CD4-positive, alpha-beta T cell treated with Interferon gamma for 1 hour (primary cell): ENCODE results near the gene TPCN2.

Experiments used
- DNase-seq: peaks from one replicate; pipeline ENCODE4 v3.0.0-alpha.2; 2020

The TPCN2 gene

DNA sequence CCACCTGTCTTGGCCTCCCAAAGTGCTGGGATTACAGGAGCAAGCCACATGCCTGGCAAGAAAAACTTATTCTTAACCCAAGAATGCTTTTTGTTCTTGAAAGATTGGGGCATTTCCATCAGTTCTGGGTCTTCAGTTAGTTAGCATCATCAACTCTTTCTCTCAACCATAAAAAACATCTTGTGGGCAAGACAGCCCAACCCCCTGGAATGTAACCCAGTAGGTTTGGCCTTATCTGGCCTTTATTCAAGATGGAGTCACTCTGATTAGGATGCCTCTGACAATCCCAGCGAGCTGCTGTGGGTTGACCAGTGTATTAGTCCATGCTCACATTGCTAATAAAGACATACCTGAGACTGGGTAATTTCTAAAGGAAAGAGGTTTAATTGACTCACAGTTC is 9.2 kb upstream of the TPCN2 start:
- DNase-seq: no peak

DNA sequence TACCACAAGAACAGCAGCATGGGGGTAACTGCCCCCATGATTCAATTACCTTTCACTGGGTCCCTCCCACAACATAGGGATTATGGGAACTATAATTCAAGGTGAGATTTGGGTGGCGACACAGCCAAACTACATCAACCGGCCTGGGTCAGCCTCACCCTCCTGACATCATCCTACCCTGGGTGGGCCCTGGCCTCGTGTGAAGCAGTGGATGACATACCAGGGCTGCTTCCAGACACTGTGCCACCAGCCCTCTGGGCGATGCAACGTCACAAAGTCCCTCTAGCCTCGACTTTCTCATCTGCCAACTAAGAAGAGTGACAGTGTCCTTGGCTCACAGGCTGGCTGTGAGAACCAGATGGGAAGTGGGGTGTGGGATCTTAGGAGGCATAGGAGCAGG is 8.7 kb upstream of the TPCN2 start:
- no peak for DNase-seq

DNA sequence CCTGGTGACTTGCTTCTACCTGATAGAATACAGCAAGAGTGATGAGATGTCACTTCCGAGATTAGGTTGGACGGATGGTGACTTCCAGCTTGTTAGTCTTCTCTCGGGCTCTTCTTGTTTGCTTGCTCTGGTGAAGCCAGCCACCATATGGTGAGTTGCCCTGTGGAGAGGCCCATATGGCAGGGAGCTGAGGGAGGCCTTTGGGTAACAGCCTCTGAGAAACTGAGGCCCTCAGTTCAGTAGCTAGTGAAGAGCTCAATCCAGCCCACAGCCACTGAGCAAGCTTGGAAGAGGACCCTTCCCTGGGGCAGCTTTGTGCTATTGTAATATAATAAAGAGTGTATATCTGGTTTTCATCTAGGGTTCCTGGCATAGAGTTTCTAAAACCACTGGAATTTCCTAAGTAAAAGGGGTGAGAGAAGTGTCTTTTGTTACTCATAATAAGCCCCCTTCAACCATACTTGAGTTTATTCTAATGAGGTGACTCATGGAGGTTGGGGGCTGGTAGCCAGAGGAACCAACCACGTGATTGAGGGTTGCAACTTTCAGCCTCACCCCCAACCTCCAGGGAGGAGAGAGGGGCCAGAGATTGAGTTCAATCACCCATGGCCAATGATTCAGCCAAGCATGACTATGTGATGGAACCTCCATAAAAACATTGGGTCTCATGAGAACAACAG is 8.0 kb upstream of the TPCN2 start:
- DNase-seq: no peak

DNA sequence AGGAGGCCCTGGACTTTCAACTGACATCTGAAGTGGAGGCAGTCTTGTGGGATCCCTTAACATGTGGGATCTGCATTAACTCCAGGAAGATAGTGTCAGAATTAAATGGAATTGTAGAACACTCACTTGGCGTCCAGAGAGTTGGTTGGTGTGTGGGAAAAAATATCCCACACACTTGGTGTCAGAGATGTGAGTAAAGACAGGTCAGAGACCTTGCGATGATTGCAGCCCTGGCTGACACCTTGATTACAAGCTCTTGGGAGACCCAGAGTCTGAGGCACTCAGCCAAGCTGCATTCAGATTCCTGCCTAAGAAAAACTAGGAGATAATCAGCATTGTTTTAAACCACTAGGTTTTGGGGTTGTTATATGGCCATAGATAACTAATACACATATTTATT is 7.2 kb upstream of the TPCN2 start:
- no peak for DNase-seq

DNA sequence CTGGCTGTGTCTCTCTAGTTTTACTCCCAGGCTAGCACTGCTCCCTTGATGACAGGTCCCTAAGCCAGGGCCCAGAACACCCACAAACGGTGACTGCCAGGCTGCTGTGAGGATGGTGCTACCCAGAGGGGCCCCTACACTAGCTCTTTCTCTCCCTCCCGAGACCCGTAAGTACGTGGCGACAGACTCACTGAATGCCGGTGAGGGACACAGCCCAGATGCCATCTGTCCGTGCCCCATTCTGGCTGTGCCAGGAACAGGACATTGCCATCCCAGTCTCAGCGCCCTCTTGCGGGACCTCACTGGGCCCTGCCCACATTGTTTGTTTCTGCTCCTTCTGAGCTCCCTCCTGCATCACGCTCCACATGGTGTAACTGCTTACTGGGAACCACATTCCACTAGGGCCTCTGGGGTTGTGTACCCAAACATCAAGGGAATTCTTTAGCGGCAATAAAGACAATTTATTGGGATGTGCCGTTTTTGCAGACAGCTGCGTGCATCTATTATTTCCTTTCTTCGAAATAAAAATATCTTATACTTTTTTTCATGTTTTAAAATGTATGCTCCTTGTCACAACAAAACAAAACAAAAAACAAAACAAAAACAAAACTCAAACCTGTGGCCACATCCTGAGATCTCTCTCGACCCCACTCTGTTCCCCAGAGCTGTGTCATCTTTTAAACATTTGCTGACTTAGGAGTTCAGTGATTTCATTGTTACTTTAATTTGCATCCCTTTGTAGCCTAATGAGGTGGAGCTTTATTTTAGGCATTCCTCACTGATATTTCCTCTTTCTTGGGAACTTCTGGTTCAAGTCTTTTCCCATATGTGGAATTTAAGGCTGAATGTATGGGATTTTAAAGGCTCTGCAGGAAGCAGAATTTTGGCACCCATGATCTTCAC is 4.4 kb upstream of the TPCN2 start:
- DNase-seq: peak; percentile 16

DNA sequence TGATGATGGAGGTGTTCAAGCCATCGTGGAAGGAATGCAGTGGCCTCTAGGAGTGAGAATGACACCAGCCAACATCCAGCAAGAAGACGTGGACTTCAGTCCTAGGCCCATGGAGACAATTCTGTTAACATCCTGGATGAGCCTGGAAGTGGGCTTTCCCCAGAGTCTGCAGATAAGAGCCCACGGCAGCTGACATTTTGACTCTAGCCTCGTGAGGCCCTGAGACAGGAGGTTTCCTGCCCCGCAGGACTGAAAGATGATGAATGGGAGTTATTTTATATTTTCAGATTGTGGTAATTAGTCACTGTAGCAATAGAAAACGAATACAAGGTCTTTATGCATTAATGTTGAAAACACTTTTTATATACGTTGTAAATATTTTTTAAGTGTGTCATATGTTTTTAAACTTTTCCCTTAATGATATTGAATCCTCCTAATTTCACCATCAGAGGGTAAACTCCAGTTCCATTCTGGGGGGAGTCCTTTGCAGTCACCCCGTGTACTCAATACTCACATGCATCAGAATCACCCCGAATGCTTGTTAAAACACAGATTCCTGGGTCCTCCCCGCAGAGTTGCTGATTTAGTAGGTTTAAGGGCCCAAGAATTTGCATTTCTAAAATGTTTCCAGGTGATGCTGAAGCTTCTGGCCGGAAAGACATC is 570 bp upstream of the TPCN2 start:
- DNase-seq: no peak

DNA sequence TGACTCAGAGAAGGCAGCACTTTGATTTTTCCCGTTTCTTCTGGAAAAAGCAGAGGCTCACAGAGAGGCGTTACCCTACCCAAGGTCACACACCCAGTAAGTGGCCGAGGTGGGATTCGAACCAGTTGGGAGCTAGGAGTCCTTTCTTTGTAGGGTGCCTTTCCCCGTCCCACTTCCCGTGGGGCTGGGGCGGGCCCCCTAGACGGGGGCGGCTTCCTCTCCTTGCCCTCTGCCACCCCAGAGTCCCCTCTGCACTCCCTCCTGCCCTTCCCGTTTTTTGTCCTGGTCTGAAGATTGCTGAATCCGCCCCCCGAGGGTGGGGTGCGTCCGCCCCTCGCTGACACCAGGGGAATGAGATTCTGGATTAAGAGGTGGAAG is 747 bp downstream of the TPCN2 start:
- DNase-seq: peak; percentile 46

DNA sequence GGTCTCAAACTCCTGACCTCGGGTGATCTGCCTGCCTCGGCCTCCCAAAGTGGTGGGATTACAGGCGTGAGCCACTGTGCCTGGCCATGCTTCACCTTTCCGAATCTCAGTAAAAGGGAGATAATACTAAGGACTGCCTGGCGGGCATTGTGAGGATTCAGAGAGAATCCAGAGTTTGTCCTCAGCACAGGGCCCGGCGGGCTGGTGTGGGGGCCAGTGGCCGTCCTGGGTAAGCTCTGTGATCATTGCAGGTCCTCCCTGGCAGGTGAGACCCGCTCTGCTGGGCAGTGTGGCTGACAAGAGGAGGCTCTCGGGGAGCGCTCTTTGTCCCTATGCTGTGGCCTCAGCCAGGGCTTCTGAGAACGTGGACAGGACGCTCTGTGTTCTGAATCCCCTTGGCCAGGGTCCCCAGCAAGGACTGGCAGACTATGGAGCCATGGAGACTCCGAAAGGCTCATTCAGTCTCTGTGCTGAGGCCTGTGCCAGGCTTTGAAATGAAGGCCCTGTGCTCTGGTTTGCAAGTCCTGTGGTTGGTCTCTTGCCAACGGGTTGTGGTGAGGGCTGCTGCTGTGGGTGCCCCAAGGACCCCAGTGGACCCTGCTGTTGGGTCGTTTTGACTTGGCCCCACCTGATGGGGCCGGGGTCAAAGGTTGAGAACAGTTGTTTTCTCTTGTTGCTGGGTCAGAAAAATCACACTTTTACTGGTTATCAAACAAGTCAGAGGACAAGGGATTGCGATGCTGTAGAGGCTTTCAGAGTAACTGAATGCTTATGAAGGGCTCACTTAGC is 2.1 kb downstream of the TPCN2 start:
- no peak for DNase-seq

DNA sequence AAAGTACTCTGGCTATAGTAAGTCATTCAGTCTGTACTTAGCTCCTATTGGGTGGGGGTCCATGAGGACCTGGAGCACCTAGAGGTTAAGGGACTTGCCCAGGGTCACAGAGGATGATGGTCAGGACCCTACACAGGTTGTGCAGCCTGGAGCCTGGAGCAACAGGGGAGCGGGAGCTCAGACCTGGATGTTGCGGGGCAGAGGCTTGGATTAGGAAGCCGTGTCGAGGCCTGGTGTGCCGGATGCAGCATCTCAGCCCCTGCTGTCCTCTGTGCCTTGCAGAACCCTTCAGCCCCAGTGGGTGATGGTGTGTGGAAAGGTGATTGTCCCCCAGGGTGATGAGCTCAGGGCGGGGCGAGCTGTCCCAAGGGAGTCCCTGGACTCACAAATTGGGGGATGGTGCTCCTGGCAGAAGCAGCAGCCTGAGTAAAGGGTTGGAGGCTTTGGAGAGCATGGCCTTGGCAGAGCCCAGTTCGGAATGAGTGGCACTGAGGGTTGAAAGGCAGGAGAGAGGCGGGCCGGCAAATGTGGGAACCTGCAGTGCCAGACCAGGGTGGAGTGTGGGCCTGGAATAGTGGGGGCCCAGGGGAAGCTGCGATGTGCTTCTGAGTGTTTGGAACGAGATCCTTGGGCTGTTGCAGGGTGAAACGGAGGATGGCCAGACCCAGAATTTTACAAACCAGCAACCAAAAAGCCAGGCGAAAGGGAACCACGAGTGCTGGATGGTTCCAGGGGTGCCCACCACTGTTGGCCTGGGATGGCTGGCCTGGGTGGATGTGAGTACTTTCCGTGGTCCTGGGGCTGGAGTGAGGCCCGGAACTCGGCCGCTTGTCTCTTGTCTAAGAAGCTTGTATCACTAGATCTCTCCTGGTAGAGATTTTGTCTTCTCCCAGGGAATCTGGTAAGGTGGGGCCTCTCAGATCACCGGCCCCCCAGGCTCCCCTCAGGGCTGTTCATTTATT is 2.9 kb downstream of the TPCN2 start:
- DNase-seq: no peak

DNA sequence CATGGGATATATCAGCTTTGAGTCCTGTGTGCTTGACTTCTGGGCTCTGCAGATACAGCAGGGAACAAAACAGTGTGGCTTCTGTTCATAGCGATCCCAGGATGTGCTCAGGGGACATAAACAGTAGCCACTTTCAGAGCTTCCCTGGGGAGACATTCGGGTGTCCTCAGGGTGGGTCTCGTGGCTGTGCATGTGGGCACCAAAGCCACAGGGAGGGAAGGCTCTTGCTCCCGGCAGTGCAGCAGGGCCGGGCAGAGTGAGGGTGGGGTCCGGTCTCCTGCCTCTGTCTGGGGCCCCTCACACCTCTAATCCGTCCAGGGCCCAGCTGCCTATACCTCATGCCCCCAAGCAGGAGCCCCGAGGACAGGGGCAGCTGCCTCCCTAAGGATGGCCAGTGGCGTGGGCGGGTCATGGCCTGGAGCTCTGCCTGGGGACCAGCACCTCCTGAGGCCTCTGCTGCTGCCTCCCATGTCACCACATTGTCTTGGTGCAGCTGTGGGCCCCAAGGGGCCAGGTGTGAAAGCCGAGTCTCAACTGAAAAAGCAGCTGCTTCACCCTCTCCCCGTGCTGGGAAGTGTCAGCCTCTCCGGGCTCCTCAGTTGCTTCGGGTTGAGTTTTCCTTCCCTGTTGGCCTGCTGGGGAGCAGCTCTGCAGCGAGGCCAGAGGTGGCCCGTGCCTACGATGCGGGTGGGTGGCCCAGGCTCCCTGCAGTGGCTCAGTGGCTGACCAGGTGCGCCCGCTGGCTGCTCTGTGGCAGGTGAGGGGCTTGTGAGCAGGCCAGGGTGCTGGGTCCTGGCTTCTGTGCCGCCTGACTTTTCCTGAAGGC is 3.8 kb downstream of the TPCN2 start:
- no peak for DNase-seq

DNA sequence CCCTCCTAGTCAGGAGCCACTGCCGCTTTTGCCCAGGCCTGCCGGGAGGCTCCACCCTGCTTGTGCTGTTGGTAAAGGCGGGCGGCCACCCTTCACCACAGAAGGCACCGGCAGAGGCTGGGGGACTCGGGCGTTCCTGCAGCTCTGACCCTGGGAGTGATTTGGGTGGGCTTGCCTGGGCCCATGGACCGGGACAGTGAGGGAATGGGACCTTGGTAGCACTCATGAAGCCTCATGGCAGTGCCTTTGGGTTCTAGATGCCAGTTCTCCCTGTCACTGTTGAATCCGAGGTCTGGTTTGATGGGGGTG is 4.4 kb downstream of the TPCN2 start:
- DNase-seq: no peak

DNA sequence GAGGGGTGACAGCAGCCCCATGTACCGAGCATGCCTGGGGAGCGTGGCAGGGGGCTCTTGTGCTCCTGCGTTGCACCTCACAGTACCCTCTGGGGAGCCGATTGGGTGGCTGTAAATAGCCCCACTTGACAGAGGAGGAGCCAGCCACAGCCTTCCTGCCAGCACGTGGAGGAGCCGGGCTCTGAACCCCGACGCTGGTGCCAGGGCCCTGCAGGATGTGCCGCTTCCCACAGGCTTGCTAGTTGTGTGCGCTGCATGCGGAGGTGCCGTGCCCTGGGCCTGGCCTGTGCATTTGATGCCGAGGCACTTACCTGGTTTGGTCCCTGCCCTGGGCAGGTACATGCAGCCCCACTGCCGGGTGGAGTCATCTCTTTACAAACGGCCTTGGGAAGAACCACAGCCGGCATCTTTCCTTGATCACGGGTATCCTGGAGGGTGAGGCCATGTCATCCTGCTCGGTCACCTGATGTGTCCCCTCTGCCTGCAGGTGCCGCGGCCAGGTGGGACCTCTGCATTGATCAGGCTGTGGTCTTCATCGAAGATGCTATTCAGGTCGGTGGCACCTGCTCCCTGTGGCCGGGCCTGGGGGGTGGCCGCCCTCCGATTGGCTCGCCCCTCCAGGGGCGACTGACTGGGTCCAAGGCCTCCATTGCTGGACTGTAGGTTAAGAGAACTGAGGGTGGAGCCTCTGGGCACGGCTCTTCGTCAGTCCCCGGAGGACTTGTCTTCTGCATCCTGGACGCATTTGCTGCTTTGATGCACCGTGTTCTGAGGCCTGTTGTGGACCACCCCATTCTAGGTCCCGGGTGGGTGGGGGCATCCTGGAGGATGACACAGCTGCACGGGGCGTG is 5.0 kb downstream of the TPCN2 start:
- no peak for DNase-seq

DNA sequence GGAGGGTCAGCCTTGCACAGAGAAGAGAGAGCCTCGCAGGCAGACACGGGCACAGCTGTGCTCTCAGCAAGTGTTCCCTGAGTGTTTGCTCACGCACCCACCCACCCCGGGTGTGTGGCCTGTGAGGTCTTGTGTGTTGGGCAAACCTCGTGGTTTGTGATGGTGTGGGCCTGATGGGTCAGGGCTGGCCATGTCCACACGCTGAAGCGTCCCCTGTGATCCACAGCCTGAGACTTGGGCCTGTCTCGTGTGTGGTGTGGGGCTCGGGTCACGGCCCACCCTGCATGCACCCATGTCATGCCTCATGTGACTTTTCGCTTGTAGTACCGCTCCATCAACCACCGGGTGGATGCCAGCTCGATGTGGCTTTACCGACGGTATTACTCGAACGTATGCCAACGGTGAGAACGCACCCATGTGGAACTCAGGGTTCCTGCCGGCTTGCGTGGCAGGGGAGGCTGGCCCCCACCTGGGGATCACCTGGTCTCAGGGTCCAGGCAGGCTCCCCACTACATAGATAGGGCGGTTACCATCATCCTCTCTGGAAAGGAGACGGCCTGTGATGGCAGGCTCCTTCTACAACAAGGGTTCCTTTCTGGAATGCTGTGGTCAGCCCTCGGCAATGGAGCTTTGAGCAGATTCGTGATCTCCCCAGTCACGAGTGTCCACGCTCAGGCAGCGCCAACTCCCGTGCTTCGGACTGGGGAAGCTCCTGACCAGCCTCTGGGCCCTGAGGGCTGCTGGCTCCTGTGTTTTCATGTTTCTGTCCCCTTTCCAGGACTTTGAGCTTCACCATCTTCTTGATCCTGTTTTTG is 5.9 kb downstream of the TPCN2 start:
- no peak for DNase-seq

DNA sequence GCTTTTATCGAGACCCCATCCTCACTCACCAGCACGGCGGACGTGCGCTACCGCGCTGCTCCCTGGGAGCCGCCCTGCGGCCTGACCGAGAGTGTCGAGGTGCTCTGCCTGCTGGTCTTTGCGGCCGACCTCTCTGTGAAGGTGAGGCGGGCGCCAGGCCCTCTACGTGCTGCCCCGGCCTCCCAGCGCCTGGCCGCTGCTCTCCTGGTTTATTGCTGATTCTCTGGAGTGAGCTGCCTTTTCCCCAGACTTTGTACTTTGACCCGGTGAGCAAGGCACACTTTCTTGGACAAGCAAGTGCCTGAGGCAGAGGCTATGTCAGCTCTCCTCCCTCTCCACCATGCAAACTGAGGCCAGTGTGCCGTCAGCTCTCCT is 6.5 kb downstream of the TPCN2 start:
- DNase-seq: no peak

DNA sequence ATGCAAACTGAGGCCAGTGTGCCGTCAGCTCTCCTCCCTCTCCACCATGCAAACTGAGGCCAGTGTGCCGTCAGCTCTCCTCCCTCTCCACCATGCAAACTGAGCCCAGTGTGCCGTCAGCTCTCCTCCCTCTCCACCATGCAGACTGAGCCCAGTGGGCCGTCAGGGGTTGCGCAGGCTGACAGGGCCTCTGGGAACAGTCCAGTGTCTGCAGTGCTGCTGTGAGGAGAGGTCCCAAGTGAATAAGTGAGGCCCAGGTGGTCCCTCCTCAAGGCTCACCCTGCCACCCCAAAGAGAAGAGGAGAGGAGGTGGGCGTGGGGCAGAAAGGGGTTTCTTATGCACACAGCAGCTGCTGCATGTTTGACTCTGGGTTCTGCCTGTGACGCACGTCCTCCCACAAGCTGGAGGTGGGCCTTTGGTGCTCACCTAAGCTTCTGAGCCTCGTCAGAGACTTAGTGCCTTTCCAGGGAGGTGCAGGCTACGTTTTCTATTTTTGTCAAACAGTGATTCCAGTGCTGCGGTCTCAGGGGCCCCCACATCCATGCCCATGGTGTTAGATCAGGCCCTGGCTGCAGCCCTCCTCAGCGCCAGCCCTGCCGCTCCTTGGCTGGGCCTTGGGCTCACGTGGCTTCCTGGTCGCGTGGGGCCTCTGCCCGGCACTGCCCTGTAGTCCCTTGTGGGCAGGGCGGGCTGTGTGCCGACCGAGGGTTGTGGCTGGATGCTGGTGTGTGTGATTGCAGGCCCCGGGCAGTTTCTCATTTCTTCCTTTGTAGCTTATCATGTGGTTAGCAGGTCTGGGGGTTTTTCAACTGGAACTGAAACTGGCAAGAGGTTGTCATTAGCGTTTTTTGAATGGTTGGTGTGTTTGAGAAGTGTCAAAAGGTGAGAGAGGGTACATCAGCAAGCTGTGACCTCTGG is 7.1 kb downstream of the TPCN2 start:
- DNase-seq: peak; percentile 74

DNA sequence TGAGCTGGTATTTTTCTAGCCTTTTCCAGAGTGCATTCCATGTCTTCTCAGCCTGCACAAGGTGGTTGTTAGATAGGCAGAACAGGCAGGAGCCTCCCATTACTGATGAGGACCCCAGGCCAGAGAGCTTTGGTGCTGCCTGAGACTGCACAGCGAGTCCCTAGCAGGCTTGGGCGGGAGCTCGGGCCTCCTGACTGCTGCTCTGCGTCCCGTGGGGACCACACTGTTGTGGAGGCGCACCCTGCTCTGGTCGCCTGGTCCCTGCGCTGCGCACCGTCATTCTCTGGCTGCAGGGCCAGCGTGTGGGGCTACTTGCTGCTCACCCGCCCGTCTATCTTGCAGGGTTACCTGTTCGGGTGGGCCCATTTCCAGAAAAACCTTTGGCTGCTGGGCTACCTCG is 8.5 kb downstream of the TPCN2 start:
- no peak for DNase-seq

DNA sequence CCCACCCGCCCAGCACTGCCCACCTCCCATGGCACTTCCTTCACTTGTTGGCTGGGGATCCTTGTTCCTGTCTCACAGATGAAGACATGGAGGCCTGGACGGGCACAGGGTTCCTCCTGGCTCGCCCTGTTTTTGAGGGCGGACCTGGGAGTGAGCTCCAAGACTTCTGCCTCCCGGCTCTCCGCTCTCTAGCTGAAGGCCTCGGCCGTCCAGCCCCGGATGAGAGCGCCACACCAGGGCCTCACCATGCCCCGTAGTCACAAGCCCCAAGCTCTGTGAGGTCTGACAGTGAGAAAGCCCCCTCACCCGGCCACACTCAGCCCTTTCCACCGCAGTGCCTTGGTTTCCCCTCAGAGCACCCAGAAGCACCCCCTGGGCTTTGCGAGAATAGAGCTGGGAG is 9.1 kb downstream of the TPCN2 start:
- DNase-seq: no peak
